ENCODE measurements around the gene IL10.

Gene IL10

GRCh38 chr1:206729050-206729449, 43.2 kb downstream of the IL10 start:
- no peak for TF ChIP-seq YY1 (IDR thresholded peaks at IDR 0.05; ENCODE audit: low read depth)

- TF ChIP-seq TAF1 (IDR thresholded peaks at IDR 0.05; ENCODE audit: low read depth) (no peak), NFIC (IDR thresholded peaks at IDR 0.05) (no peak), TEAD4 (IDR thresholded peaks at IDR 0.05) (no peak), CEBPB (IDR thresholded peaks at IDR 0.05) (no peak), EP300 (IDR thresholded peaks at IDR 0.05; ENCODE audit: borderline replicate concordance) (no peak), ZBTB7A (IDR thresholded peaks at IDR 0.05; ENCODE audit: low read depth) (no peak), USF1 (IDR thresholded peaks at IDR 0.05) (no peak), CREB1 (IDR thresholded peaks at IDR 0.05; ENCODE audit: low read depth) (no peak), EGR1 (IDR thresholded peaks at IDR 0.05) (no peak), REST (IDR thresholded peaks at IDR 0.05; ENCODE audit: low read depth) (no peak), RAD21 (IDR thresholded peaks at IDR 0.05; ENCODE audit: low read depth) (no peak), MAX (IDR thresholded peaks at IDR 0.05) (no peak), FOXM1 (IDR thresholded peaks at IDR 0.05; ENCODE audit: borderline replicate concordance, low read depth) (no peak), TCF12 (IDR thresholded peaks at IDR 0.05; ENCODE audit: low read depth) (no peak), YY1 (IDR thresholded peaks at IDR 0.05; ENCODE audit: low read depth) (no peak)
These were observed 43.7 kb downstream of the IL10 start for GRCh38 chr1:206728697-206728987.

- TF ChIP-seq YY1 (IDR thresholded peaks at IDR 0.05; ENCODE audit: low read depth) (no peak), TAF1 (IDR thresholded peaks at IDR 0.05; ENCODE audit: low read depth) (no peak), TEAD4 (IDR thresholded peaks at IDR 0.05) (no peak)
These were observed 44.2 kb downstream of the IL10 start for GRCh38 chr1:206727981-206728696.

GRCh38 chr1:206725109-206725963, 47.0 kb downstream of the IL10 start:
- TF ChIP-seq RAD21 (IDR thresholded peaks at IDR 0.05; ENCODE audit: low read depth) (peak; percentile 22), MAX (IDR thresholded peaks at IDR 0.05) (no peak), CREB1 (IDR thresholded peaks at IDR 0.05; ENCODE audit: low read depth) (no peak)

- TF ChIP-seq CREB1 (IDR thresholded peaks at IDR 0.05; ENCODE audit: low read depth), result no peak
- 0 out of 2 replicates have a peak, but pooled peaks have one; percentile 21 for TF ChIP-seq CEBPB (IDR thresholded peaks at IDR 0.05)
These were observed 48.4 kb downstream of the IL10 start for GRCh38 chr1:206723805-206724472.

- TF ChIP-seq ZBTB7A (IDR thresholded peaks at IDR 0.05; ENCODE audit: low read depth), result no peak
- no peak for TF ChIP-seq EP300 (IDR thresholded peaks at IDR 0.05; ENCODE audit: borderline replicate concordance)
- TF ChIP-seq RAD21 (IDR thresholded peaks at IDR 0.05; ENCODE audit: low read depth), result no peak
- TF ChIP-seq TAF1 (IDR thresholded peaks at IDR 0.05; ENCODE audit: low read depth), result no peak
- TF ChIP-seq NFIC (IDR thresholded peaks at IDR 0.05), result no peak
- no peak for TF ChIP-seq EGR1 (IDR thresholded peaks at IDR 0.05)
- no peak for TF ChIP-seq CEBPB (IDR thresholded peaks at IDR 0.05)
- TF ChIP-seq USF1 (IDR thresholded peaks at IDR 0.05), result no peak
- TF ChIP-seq REST (IDR thresholded peaks at IDR 0.05; ENCODE audit: low read depth), result no peak
- no peak for TF ChIP-seq MAX (IDR thresholded peaks at IDR 0.05)
- TF ChIP-seq TEAD4 (IDR thresholded peaks at IDR 0.05), result no peak
- no peak for TF ChIP-seq CREB1 (IDR thresholded peaks at IDR 0.05; ENCODE audit: low read depth)
- TF ChIP-seq YY1 (IDR thresholded peaks at IDR 0.05; ENCODE audit: low read depth), result no peak
- no peak for TF ChIP-seq FOXM1 (IDR thresholded peaks at IDR 0.05; ENCODE audit: borderline replicate concordance, low read depth)
- no peak for TF ChIP-seq TCF12 (IDR thresholded peaks at IDR 0.05; ENCODE audit: low read depth)
These were observed 48.9 kb downstream of the IL10 start for GRCh38 chr1:206723462-206723804.

All from Ishikawa (cell line).